ENCODE results near the gene SPATS2. TPM values are rescaled to one million over a fixed set of nuclear protein-coding genes. Genes with fewer than 3 reads are reported as not detected.

Gene SPATS2
- total RNA-seq, 1 donor from 2014 or later: 69.0 TPM

DNA sequence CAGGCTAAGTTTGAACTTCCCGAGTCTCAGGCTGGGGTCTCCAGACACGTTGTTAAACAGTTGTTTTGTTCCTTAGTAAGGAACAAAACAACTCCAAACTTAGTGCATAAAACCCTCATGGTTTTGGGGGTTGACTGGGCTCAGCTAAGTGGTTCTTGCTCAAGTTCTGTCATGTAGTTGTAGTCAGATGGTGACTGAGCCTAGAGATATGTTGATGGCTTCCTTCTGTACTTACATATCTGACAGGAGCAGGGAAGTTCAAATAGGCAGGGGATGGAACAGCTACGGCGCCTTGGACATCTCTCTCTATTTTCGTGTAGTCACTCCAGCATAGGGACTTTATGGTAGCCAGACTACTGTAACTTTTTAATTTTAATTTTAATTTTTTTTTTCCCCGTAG lies 45.7 kb downstream of the SPATS2 start:
- H3K9me3 Mint-ChIP-seq: peaks cover 3% of the 10 kb centered on the region
- TF ChIP-seq CTCF (IDR thresholded peaks at IDR 0.05; ENCODE audit: unreplicated experiment): no peak
- peaks cover 25% of the 10 kb centered on the region for H3K4me1 Mint-ChIP-seq
- peaks cover 11% of the 10 kb centered on the region for H3K36me3 Mint-ChIP-seq
- H3K4me3 Mint-ChIP-seq: no peak overlapping the region
- DNase-seq (ENCODE audit: low spot score in 2 of 2, unreplicated experiment in 2 of 2): no peak
- H3K27ac Mint-ChIP-seq: no peak overlapping the region
- no peaks in the 10 kb centered on the region for H3K27me3 Mint-ChIP-seq (ENCODE audit: low read depth)

GRCh38 chr12:49413796-49414195 lies 46.5 kb downstream of the SPATS2 start:
- peak overlapping the region; percentile 67 for H3K27ac Mint-ChIP-seq
- H3K36me3 Mint-ChIP-seq: peaks cover 10% of the 10 kb centered on the region
- no peak for DNase-seq (ENCODE audit: low spot score in 2 of 2, unreplicated experiment in 2 of 2)
- TF ChIP-seq CTCF (IDR thresholded peaks at IDR 0.05; ENCODE audit: unreplicated experiment): no peak
- no peak overlapping the region for H3K4me3 Mint-ChIP-seq
- peaks cover 29% of the 10 kb centered on the region for H3K4me1 Mint-ChIP-seq
- H3K27me3 Mint-ChIP-seq (ENCODE audit: low read depth): no peaks in the 10 kb centered on the region
- peaks cover 3% of the 10 kb centered on the region for H3K9me3 Mint-ChIP-seq

DNA sequence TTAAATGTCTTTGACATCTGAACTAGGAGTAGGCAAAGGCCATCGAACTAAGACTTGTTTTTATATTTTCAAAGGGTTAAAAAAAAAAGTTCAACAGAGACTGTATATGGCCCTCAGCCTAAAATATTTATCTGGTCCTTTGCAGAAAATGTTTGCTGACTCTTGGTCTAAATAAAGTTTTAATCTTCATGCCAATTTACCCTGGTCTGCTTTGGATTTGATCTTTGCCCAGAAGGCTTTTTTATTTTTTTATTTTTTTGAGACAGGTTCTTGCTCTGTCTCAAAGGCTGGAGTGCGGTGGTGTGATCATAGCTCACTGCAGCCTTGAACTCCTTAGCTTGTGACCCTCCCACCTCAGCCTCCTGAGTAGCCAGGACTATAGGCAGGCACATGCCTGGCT lies 47.1 kb downstream of the SPATS2 start:
- Mint-ChIP-seq H3K4me3 (no peak overlapping the region), H3K36me3 (peaks cover 7% of the 10 kb centered on the region)
- no peak for TF ChIP-seq CTCF (IDR thresholded peaks at IDR 0.05; ENCODE audit: unreplicated experiment)

GRCh38 chr12:49415521-49415970 lies 48.3 kb downstream of the SPATS2 start:
- H3K9me3 Mint-ChIP-seq: peaks cover 3% of the 10 kb centered on the region
- H3K36me3 Mint-ChIP-seq: peaks cover 4% of the 10 kb centered on the region
- no peaks in the 10 kb centered on the region for H3K27me3 Mint-ChIP-seq (ENCODE audit: low read depth)
- no peak for TF ChIP-seq CTCF (IDR thresholded peaks at IDR 0.05; ENCODE audit: unreplicated experiment)
- H3K27ac Mint-ChIP-seq: peak overlapping the region; percentile 50
- H3K4me3 Mint-ChIP-seq: no peak overlapping the region
- DNase-seq (ENCODE audit: low spot score in 2 of 2, unreplicated experiment in 2 of 2): no peak
- peaks cover 43% of the 10 kb centered on the region for H3K4me1 Mint-ChIP-seq

More for the DNA sequence above, 47.1 kb downstream of the SPATS2 start:
- H3K4me1 Mint-ChIP-seq: peaks cover 35% of the 10 kb centered on the region
- no peak overlapping the region for H3K27ac Mint-ChIP-seq
- DNase-seq (ENCODE audit: low spot score in 2 of 2, unreplicated experiment in 2 of 2): no peak
- peaks cover 3% of the 10 kb centered on the region for H3K9me3 Mint-ChIP-seq
- no peaks in the 10 kb centered on the region for H3K27me3 Mint-ChIP-seq (ENCODE audit: low read depth)

DNA sequence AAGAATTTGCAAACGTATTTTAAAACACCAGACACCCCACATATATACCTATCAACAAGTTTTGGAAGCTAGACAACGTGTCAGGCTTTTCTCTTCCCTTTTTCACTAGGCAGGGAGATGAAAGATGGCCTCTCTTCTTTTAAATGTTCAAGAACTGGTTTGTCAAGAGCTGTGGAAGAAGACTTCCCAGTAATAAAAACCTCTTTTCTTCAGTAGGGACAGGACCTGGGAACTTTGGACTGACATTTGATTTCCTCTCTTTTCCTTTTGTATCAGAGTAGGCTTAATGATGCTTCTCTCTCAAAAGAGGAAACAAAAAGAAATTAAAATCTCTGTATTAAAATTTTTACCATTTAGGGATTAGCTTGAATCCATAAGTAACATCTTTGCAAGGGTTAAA lies 49.6 kb downstream of the SPATS2 start:
- no peak for TF ChIP-seq CTCF (IDR thresholded peaks at IDR 0.05; ENCODE audit: unreplicated experiment)
- DNase-seq (ENCODE audit: low spot score in 2 of 2, unreplicated experiment in 2 of 2): no peak
- peaks cover 42% of the 10 kb centered on the region for H3K4me1 Mint-ChIP-seq
- peak overlapping the region; percentile 40 for H3K27ac Mint-ChIP-seq
- no peaks in the 10 kb centered on the region for H3K27me3 Mint-ChIP-seq (ENCODE audit: low read depth)
- no peak overlapping the region for H3K4me3 Mint-ChIP-seq
- H3K36me3 Mint-ChIP-seq: peaks cover 2% of the 10 kb centered on the region
- H3K9me3 Mint-ChIP-seq: peaks cover 3% of the 10 kb centered on the region

- Mint-ChIP-seq H3K36me3 (peaks cover 2% of the 10 kb centered on the region), H3K27me3 (ENCODE audit: low read depth) (no peaks in the 10 kb centered on the region), H3K27ac (no peak overlapping the region), H3K4me1 (peaks cover 46% of the 10 kb centered on the region), H3K4me3 (no peak overlapping the region), H3K9me3 (peaks cover 3% of the 10 kb centered on the region)
- no peak for DNase-seq (ENCODE audit: low spot score in 2 of 2, unreplicated experiment in 2 of 2)
- no peak for TF ChIP-seq CTCF (IDR thresholded peaks at IDR 0.05; ENCODE audit: unreplicated experiment)
Observed at GRCh38 chr12:49417558-49417957, 50.3 kb downstream of the SPATS2 start.

All from mesothelial cell of epicardium (in vitro differentiated cells).